Measurements from ENCODE around the gene MAN2A2. TPM values are rescaled to one million over a fixed set of nuclear protein-coding genes. Genes with fewer than 3 reads are reported as not detected.

The MAN2A2 gene
- total and polyA plus RNA-seq, 9 of the 15 experiments (the other 6 are each of a cell fraction or from before 2014, with no cell fraction given) = 7.3 to 151 (median 43.4) TPM

DNA sequence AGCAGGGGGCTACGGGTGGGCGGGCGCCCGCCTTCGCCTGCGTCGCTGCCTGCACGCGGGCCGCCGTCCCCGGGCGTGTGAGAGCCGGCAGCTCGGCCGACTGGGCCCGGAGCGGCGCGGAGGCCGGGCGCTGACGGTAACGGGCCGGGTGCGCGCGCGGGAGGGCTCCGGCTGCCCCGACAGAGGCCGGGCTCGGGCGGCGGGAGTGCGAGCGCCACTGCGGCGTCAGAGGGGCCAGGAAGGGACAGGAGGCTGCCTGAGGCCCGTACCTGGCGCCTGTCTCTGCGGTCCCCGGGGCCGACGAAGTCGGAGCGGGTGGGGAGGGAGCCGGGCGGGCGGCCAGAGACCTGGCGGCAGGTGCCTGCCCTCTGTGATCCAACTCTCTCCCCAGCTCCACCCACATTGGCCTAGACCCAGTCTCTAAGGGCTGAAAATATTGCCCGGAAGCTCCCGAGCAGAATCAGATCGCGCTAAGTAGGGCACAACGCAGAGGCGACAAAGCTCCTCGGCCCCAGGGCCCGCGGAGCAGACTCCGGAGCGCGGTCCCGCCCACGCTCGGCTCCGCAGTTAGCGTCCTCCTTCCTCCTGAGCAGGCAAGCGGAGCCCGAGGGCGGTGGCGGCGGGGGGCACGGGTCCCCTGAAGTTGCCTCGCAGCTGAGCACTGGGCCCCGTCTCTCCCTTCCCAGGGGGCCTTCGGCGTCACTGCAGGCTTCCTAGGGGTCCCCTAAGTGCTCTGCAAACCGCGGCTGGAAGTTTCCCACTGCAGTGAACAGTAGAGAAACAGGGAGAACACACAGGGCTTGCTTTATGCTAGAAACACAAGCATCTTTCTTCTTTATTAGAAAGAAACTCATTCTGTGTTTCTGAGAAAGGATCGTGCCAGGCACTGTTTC is at the start of gene MAN2A2 (continued):
- TF ChIP-seq, protein P1, sequence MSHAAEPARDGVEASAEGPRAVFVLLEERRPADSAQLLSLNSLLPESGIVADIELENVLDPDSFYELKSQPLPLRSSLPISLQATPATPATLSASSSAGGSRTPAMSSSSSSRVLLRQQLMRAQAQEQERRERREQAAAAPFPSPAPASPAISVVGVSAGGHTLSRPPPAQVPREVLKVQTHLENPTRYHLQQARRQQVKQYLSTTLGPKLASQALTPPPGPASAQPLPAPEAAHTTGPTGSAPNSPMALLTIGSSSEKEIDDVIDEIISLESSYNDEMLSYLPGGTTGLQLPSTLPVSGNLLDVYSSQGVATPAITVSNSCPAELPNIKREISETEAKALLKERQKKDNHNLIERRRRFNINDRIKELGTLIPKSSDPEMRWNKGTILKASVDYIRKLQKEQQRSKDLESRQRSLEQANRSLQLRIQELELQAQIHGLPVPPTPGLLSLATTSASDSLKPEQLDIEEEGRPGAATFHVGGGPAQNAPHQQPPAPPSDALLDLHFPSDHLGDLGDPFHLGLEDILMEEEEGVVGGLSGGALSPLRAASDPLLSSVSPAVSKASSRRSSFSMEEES (CRISPR knock-in tag; IDR thresholded peaks at IDR 0.05) = no peak
- peak; percentile 36; the same call in 1 of the 2 replicates for TF ChIP-seq RNF2 (IDR thresholded peaks at IDR 0.05)
- 0 out of 2 replicates have a peak, but pooled peaks have one; percentile 52 for TF ChIP-seq ZC3H4 (CRISPR knock-in tag; IDR thresholded peaks at IDR 0.05; ENCODE audit: borderline replicate concordance)
- no peak for TF ChIP-seq ATF1 (CRISPR knock-in tag; IDR thresholded peaks at IDR 0.05)
- TF ChIP-seq ATF1 (tag; IDR thresholded peaks at IDR 0.05) = 0 out of 2 replicates have a peak, but pooled peaks have one; percentile 21
- no peak for TF ChIP-seq MCM7 (IDR thresholded peaks at IDR 0.05)
- peak; percentile 44; the same call in 1 of the 2 replicates for TF ChIP-seq MYNN (IDR thresholded peaks at IDR 0.05)
- no peak for TF ChIP-seq MYNN (CRISPR knock-in tag; IDR thresholded peaks at IDR 0.05)

DNA sequence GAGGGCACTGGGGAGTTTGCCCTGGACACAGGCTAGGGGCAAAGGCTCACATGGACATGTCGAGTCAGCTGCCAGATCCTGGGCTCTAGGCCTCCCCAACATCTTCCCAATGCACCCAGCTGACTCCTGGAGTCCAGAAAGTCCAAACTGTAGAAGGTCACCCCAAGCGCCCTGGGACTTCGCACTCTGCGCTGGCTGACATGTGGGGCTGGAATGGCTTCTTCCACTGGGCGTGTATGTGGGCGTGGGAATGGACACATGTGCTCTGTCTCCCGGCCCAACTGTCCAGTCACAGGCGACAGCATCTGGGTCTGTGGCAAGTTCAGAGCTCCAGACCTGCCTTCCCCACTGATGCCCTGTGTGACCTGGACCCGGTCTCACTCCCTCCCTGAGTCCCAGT is 48.0 kb upstream of the MAN2A2 start:
- no peak for FAIRE-seq
- intact Hi-C loops (cut with micrococcal nuclease) (no loop called here), in situ Hi-C loops (cut with MboI) (no loop called here)
- Histone ChIP-seq H3K9me1 (ENCODE audit: control insufficient read depth, insufficient read depth, low read length) (no peaks in the 10 kb centered on the region), H4K20me1 (replicated peaks; ENCODE audit: control insufficient read depth, insufficient read depth, low read length) (no peaks in the 10 kb centered on the region), H3K9me3 (replicated peaks; ENCODE audit: control insufficient read depth, insufficient read depth, low read depth, low read length) (no peaks in the 10 kb centered on the region), H3K36me3 (ENCODE audit: control insufficient read depth, insufficient read depth, low read length) (no peaks in the 10 kb centered on the region), H3K27me3 (ENCODE audit: control insufficient read depth in 2 of 2, insufficient read depth in 2 of 2, low read length in 2 of 2) (no peaks in the 10 kb centered on the region), H3K4me1 (replicated peaks in 1 of 2; ENCODE audit: control insufficient read depth in 2 of 2, insufficient read depth in 2 of 2, low read length in 2 of 2) (peaks cover 25 to 35% of the 10 kb centered on the region in 2 experiments; a peak in 4 of 5 replicates), H3K27ac (ENCODE audit: extremely low read depth, low read depth, low read length) (no peak overlapping the region), H3K4me2 (ENCODE audit: insufficient read depth, low read length) (no peak overlapping the region), H3K4me3 (no peak overlapping the region), H3K79me2 (ENCODE audit: control insufficient read depth, insufficient read depth, low read length) (no peaks in the 10 kb centered on the region), H3K9ac (ENCODE audit: insufficient read depth in 1 of 2, low read depth in 2 of 2, low read length in 2 of 2) (peak overlapping the region in 1 of 2 experiments; percentile 79; a peak in 2 of 4 replicates), H2AFZ (ENCODE audit: low read depth, low read length) (peak overlapping the region; percentile 27; the same call in 1 of the 2 replicates)
- peak in 1 of 4 experiments; percentile 9 for DNase-seq (ENCODE audit: extremely low read depth in 1 of 4, low spot score in 3 of 4)
- WGBS (ENCODE audit: insufficient coverage, low coverage, missing lambda C conversion rate) = 54% methylated on average over 9 of the region's 9 CpGs
- POLR2A ChIA-PET = interaction anchor here (0.9 kb wide), 2 partner anchors 11 to 13 kb away, joined by 3 to 4 read pairs; partner anchors contain the start of gene FURIN
- no TSS peak for BruUV-seq (replicated peaks)
- ATAC-seq = no peak; the same call in none of the 3 replicates
- CTCF ChIA-PET (ENCODE audit: low intra/inter-chr PET ratio) = interaction anchor here (0.6 kb wide), 1 partner anchor 119 kb away, joined by 3 read pairs; no protein-coding TSS in a partner anchor
- no peak for TF ChIP-seq ELF1 (tag; IDR thresholded peaks at IDR 0.05)
- no peak for TF ChIP-seq GABPB2 (CRISPR knock-in tag; conservative IDR thresholded peaks at IDR 0.05)
- peak; percentile 20; the same call in 1 of the 2 replicates for TF ChIP-seq EGR1 (conservative IDR thresholded peaks at IDR 0.05)
- no peak for TF ChIP-seq SMARCA5 (IDR thresholded peaks at IDR 0.05)
- TF ChIP-seq HNRNPH1 (optimal IDR thresholded peaks at IDR 0.05; ENCODE audit: low read depth, low read length) = no peak
- TF ChIP-seq ZNF184 (CRISPR knock-in tag; IDR thresholded peaks at IDR 0.05) = no peak
- TF ChIP-seq RFX7 (CRISPR knock-in tag; IDR thresholded peaks at IDR 0.05) = no peak
- TF ChIP-seq ZNF551 (CRISPR knock-in tag; IDR thresholded peaks at IDR 0.05) = no peak
- TF ChIP-seq, protein P2, sequence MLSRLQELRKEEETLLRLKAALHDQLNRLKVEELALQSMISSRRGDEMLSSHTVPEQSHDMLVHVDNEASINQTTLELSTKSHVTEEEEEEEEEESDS (CRISPR knock-in tag; IDR thresholded peaks at IDR 0.05) = no peak
- TF ChIP-seq ZNF696 (CRISPR knock-in tag; conservative IDR thresholded peaks at IDR 0.05) = no peak
- no peak for TF ChIP-seq MECOM (CRISPR knock-in tag; IDR thresholded peaks at IDR 0.05)
- TF ChIP-seq L3MBTL2 (IDR thresholded peaks at IDR 0.05) = peak; percentile 36; the same call in 1 of the 2 replicates
- no peak for TF ChIP-seq E2F3 (CRISPR knock-in tag; IDR thresholded peaks at IDR 0.05)
